Smooth muscle cell of the brain vasculature (primary cell): ENCODE results near the gene DICER1.

Source experiments
- DNase-seq: peaks from one replicate; pipeline ENCODE4 v3.0.0-alpha.2; 2012; ENCODE audit warnings: low read depth, low spot score

The DICER1 gene

DNA sequence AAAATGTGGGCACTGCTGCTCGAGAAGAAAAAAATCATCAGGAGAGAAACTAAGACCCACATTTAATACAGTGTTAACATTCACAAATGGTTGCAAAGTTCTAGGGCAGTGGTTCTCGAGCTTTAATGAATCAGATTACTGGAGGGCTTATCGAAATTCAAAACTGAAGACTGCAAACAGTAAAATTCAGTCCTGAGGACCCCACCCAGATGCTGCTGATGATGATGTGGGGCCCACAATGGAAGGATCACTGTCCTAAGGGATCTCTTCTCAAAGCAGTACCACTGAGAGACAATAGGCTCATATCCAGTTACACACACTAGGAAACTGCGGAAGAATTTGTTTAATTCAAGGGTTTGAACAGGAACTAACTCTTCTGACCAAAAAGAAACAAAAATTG lies 31.4 kb downstream of the DICER1 start:
- DNase-seq: no peak

DNA sequence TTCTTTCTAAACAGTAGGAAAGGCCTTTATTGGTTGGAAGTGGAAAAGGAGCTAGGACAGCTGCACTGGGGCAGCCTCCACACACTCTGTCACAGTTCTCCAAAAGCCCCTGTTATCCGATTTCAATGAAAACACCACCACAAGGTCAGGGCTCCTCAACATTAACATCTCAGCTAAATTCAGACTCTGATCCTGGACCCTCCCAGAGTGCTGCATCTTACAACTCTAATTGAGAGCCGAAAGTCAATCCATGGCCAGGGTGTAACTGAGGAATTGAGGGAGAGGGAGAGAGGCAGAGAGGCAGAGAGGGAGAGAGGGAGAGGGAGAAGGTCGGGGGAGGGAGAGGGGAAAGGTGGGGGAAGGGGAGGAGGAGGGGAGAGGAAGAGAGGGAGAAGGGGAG lies 32.1 kb downstream of the DICER1 start:
- DNase-seq: no peak

DNA sequence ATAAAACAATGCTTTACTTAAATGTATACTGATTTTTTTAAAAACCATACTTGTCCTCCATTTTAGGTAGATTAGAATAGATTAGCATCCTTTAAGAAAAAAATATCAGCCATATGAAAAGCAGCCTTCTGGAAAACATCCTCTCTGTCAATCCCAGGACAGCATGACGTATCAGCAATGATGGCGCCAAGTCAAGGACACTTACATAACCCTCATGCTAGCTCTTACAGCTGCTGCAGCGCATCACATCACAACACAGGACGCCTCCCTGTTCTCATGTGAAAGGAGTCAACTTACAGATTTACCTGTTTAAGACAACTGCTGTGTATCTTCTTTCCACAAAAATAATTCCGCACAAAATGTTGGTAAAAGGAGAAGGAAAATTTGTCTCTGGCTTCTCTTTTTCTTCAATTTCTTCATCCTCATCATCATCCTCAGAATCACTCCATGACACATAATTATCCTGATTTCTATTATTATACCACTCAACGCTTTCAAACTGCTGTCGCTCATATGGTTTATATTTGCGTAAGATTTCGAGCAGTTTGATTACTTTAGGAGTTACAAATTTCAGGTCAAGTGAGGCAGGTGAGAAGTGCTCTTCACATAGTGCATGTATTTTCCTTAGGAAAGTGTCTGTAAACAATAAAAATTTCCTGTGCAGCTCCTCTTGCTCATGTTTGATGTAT lies 33.3 kb downstream of the DICER1 start:
- no peak for DNase-seq

DNA sequence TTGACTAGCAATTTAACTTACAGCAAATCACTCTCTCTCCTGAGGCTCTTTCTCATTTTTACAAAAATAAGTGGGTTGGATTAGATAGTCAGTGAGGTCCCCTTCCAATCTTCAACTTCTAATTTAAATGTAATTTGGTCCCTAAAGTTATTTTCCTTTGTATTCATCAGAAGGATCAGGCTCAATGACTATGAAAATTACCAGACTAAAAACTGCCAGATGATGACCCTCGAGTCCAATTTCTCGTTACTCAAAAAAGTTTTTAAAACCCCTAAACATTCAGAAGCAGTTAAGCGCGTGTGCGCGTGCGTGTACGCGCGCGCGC lies 34.7 kb downstream of the DICER1 start:
- no peak for DNase-seq

GRCh38 chr14:95121911-95122620 lies 35.3 kb downstream of the DICER1 start:
- DNase-seq: no peak

DNA sequence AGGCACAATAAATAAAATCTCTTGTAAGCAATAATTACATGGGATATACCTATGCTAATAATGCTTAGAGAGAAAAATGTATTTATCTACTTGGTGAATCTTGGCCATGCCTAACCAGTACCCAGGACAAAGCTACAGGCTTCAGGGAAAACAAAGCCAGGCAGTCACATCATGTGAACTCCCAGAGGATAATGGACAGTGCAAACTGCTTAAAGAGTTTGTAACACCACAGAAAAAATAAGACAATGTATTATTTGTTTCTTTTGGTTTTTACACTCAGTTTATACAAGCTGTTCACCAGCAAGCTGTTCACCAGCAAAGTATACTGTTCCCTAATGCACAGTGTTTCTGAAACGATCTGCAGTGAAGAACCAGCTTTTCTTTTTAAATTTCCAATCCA lies 38.0 kb downstream of the DICER1 start:
- DNase-seq: no peak

GRCh38 chr14:95117937-95118721 lies 39.2 kb downstream of the DICER1 start:
- no peak for DNase-seq

- DNase-seq: no peak
Measured at GRCh38 chr14:95113476-95113875, 43.9 kb downstream of the DICER1 start.

DNA sequence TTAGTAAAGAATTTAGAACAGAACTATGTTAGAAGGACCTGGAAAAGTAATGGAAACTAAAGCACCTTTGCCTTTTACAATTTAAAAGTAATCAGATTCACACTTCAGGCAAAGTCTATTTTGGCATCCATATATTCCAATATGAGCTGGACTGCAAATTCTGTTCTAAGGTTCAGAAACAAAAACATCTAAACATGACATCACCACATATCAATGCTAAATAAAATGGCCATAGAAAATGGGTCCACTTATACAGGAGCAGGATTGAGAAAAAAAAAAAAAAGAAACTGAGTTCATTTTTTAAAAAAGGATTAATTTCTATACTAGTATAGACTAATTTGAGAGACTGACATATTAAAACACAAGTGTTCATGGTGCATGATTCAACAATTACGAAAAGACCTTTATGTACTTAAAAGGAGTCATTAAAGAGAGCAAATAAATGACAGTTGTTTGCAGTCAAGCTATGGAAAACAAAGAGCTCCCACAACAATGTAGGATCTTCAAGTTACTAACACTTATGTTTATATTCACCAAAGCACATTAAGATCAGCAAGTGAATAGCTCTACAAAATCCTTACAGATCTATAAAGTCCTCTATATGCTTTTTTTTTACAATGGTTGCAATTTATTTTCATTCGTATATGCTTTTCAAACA lies 45.7 kb downstream of the DICER1 start:
- no peak for DNase-seq

DNA sequence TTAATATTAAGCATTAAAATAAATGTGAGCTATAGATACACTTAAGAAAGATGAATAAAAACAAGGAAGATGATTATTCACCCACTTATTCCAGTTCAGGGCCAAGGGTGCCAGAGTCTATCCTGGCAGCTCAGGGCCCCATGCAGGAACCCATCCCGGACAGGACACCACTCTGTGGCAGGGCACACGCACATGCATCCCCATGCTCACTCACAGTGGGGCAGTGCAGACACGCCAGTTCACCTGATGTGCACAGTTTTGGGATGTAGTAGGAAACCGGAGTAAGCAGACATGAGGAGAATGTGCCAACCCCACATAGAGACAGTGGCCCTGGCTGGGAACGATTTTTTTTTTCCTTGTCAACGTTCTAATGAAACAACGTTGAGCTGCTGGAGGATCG lies 47.2 kb downstream of the DICER1 start:
- no peak for DNase-seq

DNA sequence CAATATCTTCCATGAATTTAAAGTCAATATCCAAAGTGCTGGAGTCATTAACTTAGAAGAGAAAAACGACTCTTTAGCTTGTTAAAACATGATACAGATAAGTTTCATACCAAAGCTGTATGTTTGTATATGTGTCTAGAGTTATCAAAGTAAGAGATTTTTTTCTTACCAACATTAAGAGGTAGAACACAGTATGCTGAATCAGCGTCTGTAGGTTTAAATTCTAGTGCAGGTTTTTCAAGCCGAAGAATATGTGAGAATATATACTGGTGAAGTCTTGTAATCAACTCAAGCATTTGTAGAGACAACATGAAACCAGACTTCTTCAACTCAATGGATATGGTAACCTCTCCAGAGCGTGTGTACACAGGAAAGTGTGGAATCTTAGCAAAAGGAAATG lies 49.6 kb downstream of the DICER1 start:
- DNase-seq: no peak

GRCh38 chr14:95106971-95107370 lies 50.4 kb downstream of the DICER1 start:
- DNase-seq: no peak

- DNase-seq: no peak
Measured at GRCh38 chr14:95104911-95105310, 52.4 kb downstream of the DICER1 start.

- DNase-seq: no peak
Measured at GRCh38 chr14:95102680-95103044, 54.7 kb downstream of the DICER1 start.

DNA sequence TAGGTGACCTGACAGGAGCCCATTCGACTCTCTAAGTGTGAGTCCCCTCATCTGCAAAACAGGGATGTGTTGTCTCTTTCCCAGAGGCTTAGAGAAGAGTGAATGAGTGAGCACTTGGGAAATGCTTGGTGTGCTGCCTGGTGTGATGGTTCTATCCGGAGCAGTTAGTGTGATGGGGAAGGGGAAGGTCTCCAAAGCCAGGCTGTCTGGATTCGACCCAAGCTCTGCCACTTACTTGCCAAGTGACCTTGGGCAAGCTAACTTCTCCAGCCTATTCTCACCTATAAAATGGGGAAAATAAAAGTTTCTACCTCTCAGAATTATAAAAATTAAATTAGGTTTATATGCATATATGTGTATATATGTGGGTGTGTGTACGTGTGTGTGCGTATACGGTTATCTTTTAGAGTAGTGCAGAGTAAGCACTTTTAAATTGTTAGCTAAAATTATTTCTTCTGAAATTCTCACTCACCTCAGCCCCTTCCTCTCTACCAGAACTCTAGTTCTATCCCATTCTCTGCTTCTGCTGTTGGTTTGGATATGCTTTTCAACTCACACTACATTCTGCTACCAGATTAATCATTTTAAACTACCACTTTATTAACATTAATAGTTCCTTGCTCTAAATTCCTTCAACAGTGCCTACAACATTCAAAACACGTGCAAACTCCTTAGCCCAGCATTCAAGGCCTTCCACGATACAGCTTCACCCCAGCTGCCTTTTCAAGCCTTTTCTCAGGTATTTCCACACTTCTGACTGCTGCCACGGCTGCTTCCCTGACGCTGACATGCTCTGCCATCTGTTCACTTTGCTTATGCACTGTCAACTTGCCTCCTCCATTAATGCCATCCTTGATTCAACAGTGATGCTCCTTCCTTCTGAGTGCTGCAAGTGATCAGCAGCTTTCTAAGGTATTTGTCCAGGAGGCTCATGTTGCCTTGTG lies 55.3 kb downstream of the DICER1 start:
- DNase-seq: no peak

GRCh38 chr14:95098984-95099599 lies 58.2 kb downstream of the DICER1 start:
- DNase-seq: peak; percentile 64

- no peak for DNase-seq
Measured at GRCh38 chr14:95097385-95097784, 59.9 kb downstream of the DICER1 start.

DNA sequence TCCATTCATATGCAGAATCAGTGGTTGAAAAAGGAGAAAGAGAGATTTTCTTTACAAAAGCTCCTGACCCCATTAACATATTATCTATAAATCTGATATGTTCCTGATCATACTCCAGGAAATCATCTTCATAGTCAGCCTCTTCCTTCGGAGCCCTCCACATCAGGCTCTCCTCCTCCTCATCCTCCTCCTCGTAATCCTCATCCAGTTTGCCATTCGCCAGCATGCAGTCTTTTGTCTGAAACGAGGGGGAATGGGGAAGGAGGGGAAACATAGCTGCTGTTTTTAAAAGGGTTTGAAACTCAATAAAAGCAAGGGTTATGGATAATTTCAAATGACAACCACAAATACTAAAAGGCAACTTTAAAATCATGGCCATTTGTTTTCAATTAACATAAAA lies 60.9 kb downstream of the DICER1 start:
- DNase-seq: no peak

DNA sequence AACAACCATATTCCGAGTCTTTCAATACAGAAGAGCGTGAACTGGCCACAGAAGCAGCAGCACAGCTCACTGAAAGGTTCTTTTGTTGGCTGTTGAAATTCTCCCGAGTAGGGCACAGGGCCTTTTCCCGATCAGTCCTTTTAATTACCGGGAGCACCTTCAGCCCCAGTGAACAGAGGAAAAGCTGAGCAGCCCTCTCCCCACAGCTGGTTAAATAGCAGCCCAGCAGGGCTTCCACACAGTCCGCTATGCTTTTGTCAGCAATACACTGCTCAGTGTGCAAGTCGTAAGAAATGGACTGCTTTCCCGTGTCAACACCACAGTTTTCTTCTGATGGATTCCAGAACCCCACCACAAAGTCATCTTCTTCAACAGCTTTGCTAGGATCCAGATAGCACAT lies 61.3 kb downstream of the DICER1 start:
- DNase-seq: no peak

DNA sequence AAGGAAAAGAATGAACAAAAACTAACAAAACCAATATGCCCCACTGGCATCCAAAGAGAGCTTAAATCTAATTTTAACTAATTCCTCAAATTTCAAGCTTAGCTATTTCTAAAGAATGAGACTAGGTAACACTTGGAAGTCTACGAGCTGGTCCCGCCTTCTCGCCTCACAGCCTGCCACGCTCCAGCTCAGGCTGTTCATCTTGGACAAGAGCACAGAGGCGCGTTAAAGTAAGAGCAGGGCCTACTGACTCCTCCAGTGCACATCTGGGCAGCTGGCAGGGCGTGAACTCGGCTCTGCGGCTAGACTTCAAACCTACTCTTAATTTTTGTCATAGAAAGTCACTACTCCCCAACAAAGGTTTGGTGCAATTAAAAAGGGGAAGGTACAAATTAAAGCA lies 64.6 kb downstream of the DICER1 start:
- no peak for DNase-seq

DNA sequence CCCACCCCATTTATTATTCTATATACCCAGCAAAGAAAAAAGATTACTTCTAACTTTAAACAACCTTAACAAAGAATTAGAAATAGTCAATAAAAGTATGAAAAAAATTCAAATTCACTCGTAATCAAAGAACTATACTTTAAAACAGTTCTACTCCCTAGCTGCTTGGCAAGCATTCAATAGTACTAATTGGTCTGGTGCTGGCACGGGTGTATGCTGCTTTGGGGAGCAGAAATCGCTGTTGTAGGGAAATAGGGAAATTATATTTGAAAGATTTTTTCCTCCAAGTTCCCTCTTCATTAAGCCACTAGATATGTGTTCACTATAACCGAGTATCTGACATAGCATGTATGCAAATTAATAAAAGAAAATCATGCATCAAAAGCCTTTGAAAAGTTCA lies 65.7 kb downstream of the DICER1 start:
- DNase-seq: no peak
